Keratinocyte (primary cell): ENCODE measurements around the gene MYF6. TPM values are rescaled to one million over a fixed set of nuclear protein-coding genes. Genes with fewer than 3 reads are reported as not detected.

ENCODE experiments used
- DNase-seq: peaks from one replicate; pipeline ENCODE4 v3.0.0-alpha.2; 2011; ENCODE audit warnings: low read depth, missing footprints, low spot score
- FAIRE-seq: peaks from 2 replicates; lab custom pipeline; 2011; peaks lifted over from hg19 to GRCh38; lab: Jason Lieb, UNC
- H2AFZ ChIP-seq: 2 replicates; pipeline ENCODE4 v1.6.0; 2012; ENCODE audit warnings: low read length, control low read depth, inconsistent platforms; ENCODE audit not compliant: control insufficient read depth
- H3K27ac ChIP-seq: 2 replicates; pipeline ENCODE4 v1.5.1; 2011; ENCODE audit warnings: low read length; ENCODE audit not compliant: control insufficient read depth, insufficient read depth
- H3K27me3 ChIP-seq: 3 replicates; pipeline ENCODE4 v1.6.0; 2011; ENCODE audit warnings: low read length; ENCODE audit not compliant: control insufficient read depth, insufficient read depth; ENCODE audit errors: extremely low read depth
- H3K36me3 ChIP-seq, 2 experiments: 2 replicates in 1 of 2; 3 replicates in 1 of 2; pipeline ENCODE4 v1.5.1; 2011; ENCODE audit warnings: low read length in 2 of 2, mild to moderate bottlenecking in 1 of 2; ENCODE audit not compliant: control insufficient read depth in 2 of 2, insufficient read depth in 2 of 2; ENCODE audit errors: extremely low read depth in 1 of 2
- H3K4me1 ChIP-seq: 3 replicates; pipeline ENCODE4 v1.5.1; 2011; ENCODE audit warnings: low read length; ENCODE audit not compliant: control insufficient read depth, insufficient read depth; ENCODE audit errors: extremely low read depth
- H3K4me2 ChIP-seq: 3 replicates; pipeline ENCODE4 v1.6.0; 2011; ENCODE audit warnings: low read depth, low read length; ENCODE audit not compliant: control insufficient read depth, insufficient read depth; ENCODE audit errors: extremely low read depth
- H3K4me3 ChIP-seq, 3 experiments: fragments of 200-600 bp in 1 of 3; sonication (generic) in 1 of 3; 2 replicates in 2 of 3; 3 replicates in 1 of 3; pipeline ENCODE4 v1.5.1; 2011 to 2016; ENCODE audit warnings: low read length in 3 of 3, mild to moderate bottlenecking in 3 of 3, control low read depth in 2 of 3, inconsistent platforms in 1 of 3, low read depth in 1 of 3, mixed read lengths in 1 of 3, mixed run types in 1 of 3, moderate library complexity in 1 of 3; ENCODE audit not compliant: control insufficient read depth in 2 of 3, insufficient read depth in 2 of 3; ENCODE audit errors: extremely low read depth in 1 of 3
- H3K79me2 ChIP-seq: 2 replicates; pipeline ENCODE4 v1.6.0; 2012; ENCODE audit warnings: low read length; ENCODE audit not compliant: control insufficient read depth, insufficient read depth
- H3K9ac ChIP-seq: 3 replicates; pipeline ENCODE4 v1.6.0; 2011; ENCODE audit warnings: low read length; ENCODE audit not compliant: control insufficient read depth, insufficient read depth; ENCODE audit errors: extremely low read depth
- H3K9me1 ChIP-seq: 3 replicates; pipeline ENCODE4 v1.6.0; 2011; ENCODE audit warnings: low read length; ENCODE audit not compliant: control insufficient read depth, insufficient read depth; ENCODE audit errors: extremely low read depth
- H3K9me3 ChIP-seq: 2 replicates; pipeline ENCODE4 v1.5.1; 2012; ENCODE audit warnings: low read depth, low read length; ENCODE audit not compliant: control insufficient read depth
- H4K20me1 ChIP-seq: 3 replicates; pipeline ENCODE4 v1.6.0; 2011; ENCODE audit warnings: low read length; ENCODE audit not compliant: control insufficient read depth, insufficient read depth; ENCODE audit errors: extremely low read depth
- CTCF ChIP-seq, 3 experiments: IDR thresholded peaks in 1 of 3; conservative IDR thresholded peaks in 1 of 3; optimal IDR thresholded peaks in 1 of 3; 2 replicates in 2 of 3; 3 replicates in 1 of 3; pipeline versions ENCODE3 to v1.5.1; 2011; ENCODE audit warnings: low read length in 3 of 3, mild to moderate bottlenecking in 3 of 3, moderate library complexity in 2 of 3, control low read depth in 1 of 3, inconsistent platforms in 1 of 3; ENCODE audit not compliant: insufficient read depth in 2 of 3; ENCODE audit errors: extremely low read depth in 1 of 3
- EZH2 ChIP-seq: IDR thresholded peaks from one replicate; pipeline ENCODE4 v1.6.1; 2012; ENCODE audit warnings: inconsistent platforms, mild to moderate bottlenecking, low read length, moderate library complexity
- dilution Hi-C: fragments of 300-500 bp; cut with MboI; formaldehyde crosslinking; loops from one replicate; pipeline ENCODE4 v1.7.0; 2020; ENCODE audit warnings: low sequenced_read_pairs; ENCODE audit not compliant: extremely low pct_ligation_motif_present
- polyA plus RNA-seq, 5 experiments: library from polyadenylated mRNA; depleted of rRNA in 3 of 5; stranded (reverse) in 3 of 5; stranded (forward) in 1 of 5; unstranded in 1 of 5; fragments of >200 nt; gene quantifications; 1 replicate in 1 of 5; 2 replicates in 3 of 5; 3 replicates in 1 of 5; pipeline versions ENCODE4 v1.2.1 to v1.2.3, GENCODE V29; 2011 to 2012; ENCODE audit warnings: missing spikeins in 2 of 5, low read depth in 1 of 5, low replicate concordance in 1 of 5

Gene MYF6
- polyA plus RNA-seq, 1 donor (not counting 4 experiments of a cell fraction or from before 2014, with no cell fraction given), result not detected

GRCh38 chr12:80756875-80757274 lies 49.4 kb downstream of the MYF6 start:
- TF ChIP-seq EZH2 (no peak), CTCF (optimal IDR thresholded peaks at IDR 0.05 in 1 of 3, IDR thresholded peaks at IDR 0.05 in 1 of 3, conservative IDR thresholded peaks at IDR 0.05 in 1 of 3; ENCODE audit: extremely low read depth in 1 of 3, insufficient read depth in 2 of 3, low read length in 3 of 3) (no peak)
- no peak overlapping the region for H3K27ac ChIP-seq
- H4K20me1 ChIP-seq, result no peaks in the 10 kb centered on the region
- FAIRE-seq, result no peak
- H3K4me3 ChIP-seq, result no peak overlapping the region
- no peaks in the 10 kb centered on the region for H3K27me3 ChIP-seq
- dilution Hi-C loops, result no loop called here
- H3K9me1 ChIP-seq, result no peaks in the 10 kb centered on the region
- DNase-seq, result no peak
- H3K9me3 ChIP-seq, result no peaks in the 10 kb centered on the region
- H3K36me3 ChIP-seq, result no peaks in the 10 kb centered on the region
- H3K4me2 ChIP-seq, result no peak overlapping the region
- no peaks in the 10 kb centered on the region for H3K4me1 ChIP-seq
- H2AFZ ChIP-seq, result no peak overlapping the region
- no peak overlapping the region for H3K9ac ChIP-seq
- H3K79me2 ChIP-seq, result no peaks in the 10 kb centered on the region

Other genes starting within 250 kb of the MYF6 start
- not detected in 3 replicates for gene MYF5, start 9.3 kb downstream of the MYF6 start, polyA plus RNA-seq
- not detected in 3 replicates for gene LIN7A, start 230.3 kb downstream of the MYF6 start, polyA plus RNA-seq